Activated CD4-positive, alpha-beta T cell treated with anti-CD3 and anti-CD28 coated beads, Interleukin-2, amount 10 ng/mL, durations not matched to agents 24 days and 14 days (primary cell): ENCODE measurements around the gene MYH7. TPM values are rescaled to one million over a fixed set of nuclear protein-coding genes. Genes with fewer than 3 reads are reported as not detected.

Experiments used
- DNase-seq: peaks from one replicate; pipeline ENCODE4 v3.0.0; 2022
- H3K27ac Mint-ChIP-seq: one replicate; pipeline ENCODE4 v1.8.0; 2022; ENCODE audit warnings: mild to moderate bottlenecking, mixed read lengths
- H3K27me3 Mint-ChIP-seq: one replicate; pipeline ENCODE4 v1.8.0; 2022; ENCODE audit warnings: mixed read lengths
- H3K36me3 Mint-ChIP-seq: one replicate; pipeline ENCODE4 v1.8.0; 2022; ENCODE audit warnings: low read depth, mild to moderate bottlenecking, mixed read lengths
- H3K4me1 Mint-ChIP-seq: one replicate; pipeline ENCODE4 v1.8.0; 2021; ENCODE audit warnings: mixed read lengths
- H3K4me3 Mint-ChIP-seq: one replicate; pipeline ENCODE4 v1.8.0; 2022; ENCODE audit warnings: mild to moderate bottlenecking, moderate library complexity, mixed read lengths
- H3K9me3 Mint-ChIP-seq: one replicate; pipeline ENCODE4 v1.8.0; 2021; ENCODE audit warnings: mixed read lengths
- intact Hi-C: fragments of 100-400 bp; cut with micrococcal nuclease; formaldehyde crosslinking; loops from one replicate; pipeline ENCODE4 v1.15.1; 2023
- total RNA-seq: library from RNA; stranded (reverse); gene quantifications from 2 replicates; pipeline ENCODE4 v1.2.3, GENCODE V29; 2022

The MYH7 gene
- total RNA-seq, 1 donor from 2014 or later: not detected

DNA sequence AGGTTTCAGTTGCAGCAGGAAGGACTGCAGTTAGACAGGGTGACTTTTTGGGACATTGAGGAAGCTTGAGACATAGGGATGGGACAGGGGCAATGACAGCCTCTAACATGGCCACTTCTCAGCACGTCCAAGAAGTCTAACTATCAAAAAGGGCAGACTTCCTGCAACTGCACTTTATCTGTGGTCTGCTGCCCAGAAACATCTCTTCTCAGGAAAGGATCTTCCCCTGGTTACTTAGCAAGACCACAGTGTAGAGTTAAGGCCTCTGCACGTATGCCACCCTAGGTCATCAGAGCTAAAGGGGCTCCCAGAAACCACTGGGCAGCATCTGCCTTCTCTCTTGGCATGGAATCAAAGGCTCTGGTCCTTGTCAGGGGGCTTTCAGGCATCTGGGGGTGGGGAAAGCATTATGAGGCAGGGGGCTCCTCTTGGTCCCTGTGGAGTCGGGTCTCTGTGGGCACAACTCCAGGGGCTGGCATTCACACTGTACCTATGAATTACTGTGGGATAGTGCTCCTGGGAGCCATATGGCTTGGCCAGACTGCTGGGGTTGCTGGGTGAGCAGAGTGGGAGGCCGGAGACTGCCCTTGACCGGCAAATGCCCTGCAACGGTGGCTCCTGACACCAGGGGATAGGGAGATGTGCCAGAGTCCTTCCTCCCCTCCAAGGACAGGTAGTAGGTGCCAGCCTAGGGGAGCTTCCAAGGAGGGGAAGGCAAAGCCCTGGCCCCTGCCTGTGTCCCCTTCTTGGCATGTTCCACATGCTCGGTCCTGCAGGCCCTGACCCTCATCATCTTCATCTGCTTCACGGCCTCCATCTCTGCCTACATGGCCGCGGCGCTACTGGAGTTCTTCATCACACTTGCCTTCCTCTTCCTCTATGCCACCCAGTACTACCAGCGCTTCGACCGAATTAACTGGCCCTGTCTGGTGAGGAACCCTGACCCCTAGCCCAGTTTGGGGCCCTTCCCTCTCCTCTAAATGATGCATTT is 57.6 kb downstream of the MYH7 start:
- no peak for DNase-seq
- Mint-ChIP-seq H3K4me3 (no peak overlapping the region), H3K27me3 (peaks cover 9% of the 10 kb centered on the region), H3K27ac (no peak overlapping the region), H3K9me3 (no peaks in the 10 kb centered on the region), H3K4me1 (no peaks in the 10 kb centered on the region), H3K36me3 (no peaks in the 10 kb centered on the region)
- intact Hi-C loops: no loop called here

- H3K27ac Mint-ChIP-seq: no peak overlapping the region
- intact Hi-C loops: no loop called here
- peaks cover 9% of the 10 kb centered on the region for H3K27me3 Mint-ChIP-seq
- H3K9me3 Mint-ChIP-seq: no peaks in the 10 kb centered on the region
- no peak overlapping the region for H3K4me3 Mint-ChIP-seq
- no peak for DNase-seq
- no peaks in the 10 kb centered on the region for H3K36me3 Mint-ChIP-seq
- no peaks in the 10 kb centered on the region for H3K4me1 Mint-ChIP-seq
Observed at GRCh38 chr14:23377198-23377550, 58.3 kb downstream of the MYH7 start.

DNA sequence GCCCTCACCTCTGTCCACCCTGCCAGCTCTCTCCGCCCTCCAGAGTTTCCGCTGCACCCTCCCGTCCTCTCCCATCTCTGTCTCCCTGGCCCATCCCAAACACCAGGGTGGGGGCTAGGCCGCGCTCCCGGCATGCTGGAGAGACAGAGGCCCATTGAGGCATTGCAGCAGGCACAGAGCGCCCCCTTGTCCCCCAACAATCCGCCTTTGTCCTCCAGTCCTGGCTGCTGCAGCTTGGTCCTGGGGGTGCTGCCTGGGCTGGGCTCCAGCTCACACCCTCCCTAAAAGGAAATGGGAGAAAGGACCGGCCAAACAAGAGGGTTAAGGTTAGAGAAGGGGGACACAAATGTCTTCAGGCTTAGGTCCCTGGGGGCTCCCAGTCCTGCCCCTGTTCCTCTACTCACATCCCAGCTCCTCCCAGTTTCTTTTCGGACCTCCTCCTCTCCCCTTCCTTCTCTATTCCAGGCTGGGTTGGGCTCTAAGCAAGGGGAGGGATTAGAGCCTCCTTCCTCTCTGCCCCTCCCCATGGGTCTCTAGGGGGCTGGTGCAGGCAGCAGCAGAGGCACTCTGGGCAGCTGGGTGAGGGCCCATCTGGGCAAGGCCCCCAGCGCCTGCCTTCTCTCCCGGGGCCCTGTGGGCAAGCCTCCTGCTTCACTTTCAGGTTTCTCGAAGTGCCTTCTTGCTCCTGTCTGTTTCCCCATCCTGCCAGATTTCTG is 58.8 kb downstream of the MYH7 start, which contains the start of gene CMTM5:
TSS of gene CMTM5 (plus strand) at position 565 of the 716 bp plus-strand sequence. CDS start 206 bp downstream, outside the sequence.
- DNase-seq: no peak
- Mint-ChIP-seq H3K27ac (no peak within 1 kb of the TSS), H3K4me3 (no peak within 1 kb of the TSS), H3K9me3 (no peaks in the 10 kb centered on the region), H3K4me1 (no peaks in the 10 kb centered on the region), H3K27me3 (peaks cover 6% of the 10 kb centered on the region), H3K36me3 (no peaks in the 10 kb centered on the region)
- intact Hi-C loops: no loop called here

DNA sequence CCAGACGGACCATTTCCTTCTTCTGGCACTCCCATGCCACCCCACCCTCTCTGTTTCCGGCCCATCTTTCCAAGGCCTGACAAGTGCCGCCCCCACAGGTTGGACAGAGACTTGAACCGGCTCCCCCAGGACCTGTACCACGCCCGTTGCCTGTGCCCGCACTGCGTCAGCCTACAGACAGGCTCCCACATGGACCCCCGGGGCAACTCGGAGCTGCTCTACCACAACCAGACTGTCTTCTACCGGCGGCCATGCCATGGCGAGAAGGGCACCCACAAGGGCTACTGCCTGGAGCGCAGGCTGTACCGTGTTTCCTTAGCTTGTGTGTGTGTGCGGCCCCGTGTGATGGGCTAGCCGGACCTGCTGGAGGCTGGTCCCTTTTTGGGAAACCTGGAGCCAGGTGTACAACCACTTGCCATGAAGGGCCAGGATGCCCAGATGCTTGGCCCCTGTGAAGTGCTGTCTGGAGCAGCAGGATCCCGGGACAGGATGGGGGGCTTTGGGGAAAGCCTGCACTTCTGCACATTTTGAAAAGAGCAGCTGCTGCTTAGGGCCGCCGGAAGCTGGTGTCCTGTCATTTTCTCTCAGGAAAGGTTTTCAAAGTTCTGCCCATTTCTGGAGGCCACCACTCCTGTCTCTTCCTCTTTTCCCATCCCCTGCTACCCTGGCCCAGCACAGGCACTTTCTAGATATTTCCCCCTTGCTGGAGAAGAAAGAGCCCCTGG is 59.8 kb downstream of the MYH7 start:
- H3K9me3 Mint-ChIP-seq: no peaks in the 10 kb centered on the region
- intact Hi-C loops: no loop called here
- H3K27me3 Mint-ChIP-seq: peaks cover 4% of the 10 kb centered on the region
- H3K27ac Mint-ChIP-seq: no peak overlapping the region
- H3K36me3 Mint-ChIP-seq: no peaks in the 10 kb centered on the region
- H3K4me1 Mint-ChIP-seq: no peaks in the 10 kb centered on the region
- H3K4me3 Mint-ChIP-seq: no peak overlapping the region
- no peak for DNase-seq

DNA sequence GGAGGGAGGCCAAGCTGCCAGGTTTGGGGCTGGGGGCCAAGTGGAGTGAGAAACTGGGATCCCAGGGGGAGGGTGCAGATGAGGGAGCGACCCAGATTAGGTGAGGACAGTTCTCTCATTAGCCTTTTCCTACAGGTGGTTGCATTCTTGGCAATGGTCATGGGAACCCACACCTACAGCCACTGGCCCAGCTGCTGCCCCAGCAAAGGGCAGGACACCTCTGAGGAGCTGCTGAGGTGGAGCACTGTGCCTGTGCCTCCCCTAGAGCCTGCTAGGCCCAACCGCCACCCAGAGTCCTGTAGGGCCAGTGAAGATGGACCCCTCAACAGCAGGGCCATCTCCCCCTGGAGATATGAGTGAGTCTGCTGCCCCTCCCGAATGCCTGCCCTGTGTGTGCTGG is 62.4 kb downstream of the MYH7 start:
- Mint-ChIP-seq H3K4me1 (no peaks in the 10 kb centered on the region), H3K27ac (no peak overlapping the region), H3K9me3 (no peaks in the 10 kb centered on the region)

GRCh38 chr14:23372509-23372908 is 63.0 kb downstream of the MYH7 start, which contains the start of gene IL25:
TSS of gene IL25 (plus strand) at chr14:23372809.
- DNase-seq: no peak
- intact Hi-C loops: no loop called here
- peaks cover 16% of the 10 kb centered on the region for H3K27me3 Mint-ChIP-seq
- H3K36me3 Mint-ChIP-seq: no peaks in the 10 kb centered on the region
- H3K27ac Mint-ChIP-seq: no peak within 1 kb of the TSS
- no peaks in the 10 kb centered on the region for H3K9me3 Mint-ChIP-seq
- no peaks in the 10 kb centered on the region for H3K4me1 Mint-ChIP-seq
- H3K4me3 Mint-ChIP-seq: no peak within 1 kb of the TSS

More for the DNA sequence above, 62.4 kb downstream of the MYH7 start:
- no peak for DNase-seq
- H3K27me3 Mint-ChIP-seq: peaks cover 11% of the 10 kb centered on the region
- H3K36me3 Mint-ChIP-seq: no peaks in the 10 kb centered on the region
- intact Hi-C loops: no loop called here
- H3K4me3 Mint-ChIP-seq: no peak overlapping the region

DNA sequence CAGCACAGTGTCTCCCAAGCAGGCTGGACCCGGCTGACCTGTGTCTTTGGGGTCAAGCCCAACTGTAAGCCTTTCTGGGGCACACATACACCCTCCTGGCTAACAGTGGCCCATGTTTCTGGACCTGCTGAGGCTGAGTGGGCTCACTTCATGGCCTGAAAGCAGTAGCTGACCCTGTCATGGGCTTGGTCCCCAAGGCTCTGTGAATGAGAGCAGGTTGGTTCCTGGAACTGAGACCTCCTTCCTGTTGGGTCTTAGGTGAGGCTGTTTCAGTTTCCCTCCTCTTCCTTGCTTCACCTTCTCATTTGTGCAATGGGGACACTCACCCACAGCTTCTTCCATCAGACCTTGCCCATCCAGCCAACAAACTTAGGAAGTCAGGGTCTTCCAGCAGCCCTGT is 63.6 kb downstream of the MYH7 start:
- DNase-seq: no peak
- Mint-ChIP-seq H3K27me3 (peaks cover 22% of the 10 kb centered on the region), H3K4me3 (no peak overlapping the region), H3K36me3 (no peaks in the 10 kb centered on the region), H3K9me3 (no peaks in the 10 kb centered on the region), H3K27ac (no peak overlapping the region), H3K4me1 (no peaks in the 10 kb centered on the region)
- intact Hi-C loops: no loop called here

GRCh38 chr14:23370221-23370620 is 65.2 kb downstream of the MYH7 start:
- H3K36me3 Mint-ChIP-seq: no peaks in the 10 kb centered on the region
- H3K27me3 Mint-ChIP-seq: peaks cover 27% of the 10 kb centered on the region
- no peak for DNase-seq
- H3K9me3 Mint-ChIP-seq: no peaks in the 10 kb centered on the region
- H3K4me1 Mint-ChIP-seq: no peaks in the 10 kb centered on the region
- no peak overlapping the region for H3K4me3 Mint-ChIP-seq
- intact Hi-C loops: no loop called here
- no peak overlapping the region for H3K27ac Mint-ChIP-seq

DNA sequence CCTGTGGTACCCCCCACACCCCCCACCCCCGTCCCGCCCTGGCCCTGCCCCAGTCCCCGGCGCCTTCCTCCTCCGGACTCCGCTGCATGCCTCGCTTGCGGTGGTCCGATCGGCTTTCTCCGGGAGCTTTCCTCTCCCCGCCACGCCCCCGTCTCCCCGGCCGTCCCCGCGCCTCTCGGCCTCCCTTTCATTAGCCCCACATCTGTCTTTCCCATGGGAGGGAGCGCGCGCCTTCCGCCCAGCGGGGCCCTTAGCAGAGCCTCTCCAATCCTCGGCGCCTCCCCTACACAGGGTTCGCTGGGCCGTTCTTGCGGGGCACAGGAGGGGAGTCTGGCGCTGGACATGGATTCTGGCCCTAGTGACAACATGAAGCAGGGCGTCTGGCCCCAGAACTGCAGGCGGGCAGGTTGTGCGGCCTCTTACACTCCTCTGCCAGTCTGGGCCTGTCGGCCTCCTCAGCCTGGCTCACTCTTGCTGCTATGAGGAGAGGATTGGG is 69.0 kb downstream of the MYH7 start:
- no peak overlapping the region for H3K4me3 Mint-ChIP-seq
- H3K4me1 Mint-ChIP-seq: no peaks in the 10 kb centered on the region
- H3K9me3 Mint-ChIP-seq: no peaks in the 10 kb centered on the region
- H3K27ac Mint-ChIP-seq: no peak overlapping the region
- DNase-seq: no peak
- intact Hi-C loops: no loop called here
- no peaks in the 10 kb centered on the region for H3K36me3 Mint-ChIP-seq
- H3K27me3 Mint-ChIP-seq: peaks cover 46% of the 10 kb centered on the region

DNA sequence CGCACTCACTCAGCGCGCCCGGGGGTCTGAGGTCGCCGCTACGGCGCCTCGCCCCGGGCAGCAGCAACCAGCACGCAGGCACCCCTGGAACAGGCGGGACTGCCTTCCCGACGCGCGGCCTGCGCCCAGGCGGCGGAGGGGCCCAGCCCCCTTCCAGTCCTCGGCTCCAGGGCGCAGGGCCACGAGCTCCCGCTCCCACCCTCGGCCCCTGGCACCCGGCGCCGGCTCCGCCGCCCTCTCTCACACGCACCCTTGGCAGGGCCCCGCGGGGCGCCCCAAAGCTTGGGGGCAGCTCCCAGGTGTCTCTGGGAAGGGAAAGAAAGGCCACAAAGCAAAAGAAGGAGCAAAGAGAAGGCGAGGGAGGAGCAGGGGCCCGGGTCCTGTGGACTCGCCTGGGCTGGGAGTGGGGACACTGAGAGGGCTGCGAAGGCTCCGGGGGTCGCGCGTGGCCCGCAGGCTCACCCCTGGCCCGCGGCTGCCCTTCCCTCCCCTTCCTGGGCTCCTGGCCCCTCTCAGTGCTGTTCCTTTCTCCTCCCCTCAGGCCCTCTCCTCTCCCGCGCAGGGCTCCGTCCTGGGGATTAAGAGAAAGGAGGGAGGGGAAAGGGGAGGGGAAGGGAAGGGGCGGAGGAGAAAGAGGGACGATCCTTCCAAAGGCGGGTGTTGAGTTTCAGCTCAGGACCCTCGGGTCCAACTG is 69.6 kb downstream of the MYH7 start:
- Mint-ChIP-seq H3K27me3 (peaks cover 48% of the 10 kb centered on the region), H3K27ac (no peak overlapping the region), H3K36me3 (no peaks in the 10 kb centered on the region), H3K4me3 (no peak overlapping the region), H3K4me1 (no peaks in the 10 kb centered on the region), H3K9me3 (no peaks in the 10 kb centered on the region)
- no peak for DNase-seq
- intact Hi-C loops: no loop called here

- no peaks in the 10 kb centered on the region for H3K9me3 Mint-ChIP-seq
- no peaks in the 10 kb centered on the region for H3K4me1 Mint-ChIP-seq
- no peak for DNase-seq
- no peak within 1 kb of the TSS for H3K27ac Mint-ChIP-seq
- no peak within 1 kb of the TSS for H3K4me3 Mint-ChIP-seq
- H3K27me3 Mint-ChIP-seq: peaks cover 49% of the 10 kb centered on the region
- intact Hi-C loops: no loop called here
- H3K36me3 Mint-ChIP-seq: no peaks in the 10 kb centered on the region
Observed at GRCh38 chr14:23365036-23365731, 70.3 kb downstream of the MYH7 start, which contains the start of gene EFS. TSS of gene EFS (minus strand) at chr14:23365172. CDS start at chr14:23365025, 147 bp downstream.

DNA sequence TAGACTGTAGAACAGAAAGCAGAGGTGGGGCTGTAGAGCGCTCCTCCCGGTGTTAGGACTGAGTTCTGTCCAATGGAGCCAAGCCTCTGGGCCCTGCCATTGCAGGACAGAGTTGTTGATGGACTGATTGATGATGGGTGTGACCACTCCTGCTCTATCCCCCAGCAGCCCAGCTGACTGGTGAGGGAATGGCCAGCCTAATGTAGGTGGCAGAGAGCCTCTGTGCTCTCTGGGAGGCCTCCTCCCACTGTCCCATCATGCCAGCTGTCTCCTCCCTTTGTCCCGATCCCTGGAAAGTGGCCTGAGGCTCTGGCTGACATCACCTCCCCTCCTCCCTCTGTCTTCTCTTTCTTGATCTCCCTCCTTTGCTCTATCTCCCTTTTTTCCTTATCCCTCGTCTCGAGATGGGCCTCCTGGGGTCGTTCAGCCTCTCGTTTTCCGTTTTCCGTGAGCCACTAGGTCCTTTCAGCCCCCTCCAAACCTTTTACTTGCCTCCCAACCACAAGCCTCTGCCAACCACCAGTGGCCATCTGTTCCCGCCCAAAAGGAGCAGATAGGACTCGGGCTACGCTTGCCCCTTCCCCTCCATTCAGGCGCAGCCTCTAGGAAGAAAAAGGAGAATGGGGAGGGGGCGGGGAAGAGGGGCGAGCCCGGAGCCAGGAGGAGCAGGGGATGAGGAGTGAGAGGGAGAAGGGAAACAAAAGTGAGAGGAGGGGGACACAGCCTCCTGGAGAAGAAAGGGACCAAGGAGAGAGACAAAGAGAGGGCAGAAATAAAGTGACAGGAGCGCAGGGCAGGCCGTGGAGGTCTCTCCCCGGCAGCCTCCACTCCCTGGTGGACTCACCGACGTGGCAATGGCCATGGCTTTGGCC is 71.1 kb downstream of the MYH7 start:
- no peak for DNase-seq
- Mint-ChIP-seq H3K4me1 (no peaks in the 10 kb centered on the region), H3K27me3 (peaks cover 49% of the 10 kb centered on the region), H3K4me3 (no peak overlapping the region), H3K27ac (no peak overlapping the region), H3K36me3 (no peaks in the 10 kb centered on the region), H3K9me3 (no peaks in the 10 kb centered on the region)
- intact Hi-C loops: no loop called here
